Measurements from ENCODE around the gene TSHR. TPM values are rescaled to one million over a fixed set of nuclear protein-coding genes. Genes with fewer than 3 reads are reported as not detected.

The TSHR gene
- total RNA-seq, 1 experiment from 2014 or later = not detected

GRCh38 chr14:81103443-81103842 lies 148.0 kb downstream of the TSHR start:
- H4K20me1 ChIP-seq (ENCODE audit: low read length) = no peaks in the 10 kb centered on the region
- intact Hi-C loops (cut with micrococcal nuclease) = no loop called here
- BruUV-seq (replicated peaks) = no TSS peak
- no peak overlapping the region for H3K27ac ChIP-seq (ENCODE audit: low read length)
- no peaks in the 10 kb centered on the region for H3F3A ChIP-seq (ENCODE audit: low read length, unreplicated experiment)
- peaks cover 12% of the 10 kb centered on the region for H3K27me3 ChIP-seq (ENCODE audit: low read length)
- CTCF ChIA-PET = no interaction called here
- no peak overlapping the region for H3K4me2 ChIP-seq (ENCODE audit: low read length)
- ATAC-seq (no peak), DNase-seq (no peak)
- POLR2A ChIA-PET (ENCODE audit: unreplicated experiment) = no interaction called here
- H3K9ac ChIP-seq (ENCODE audit: low read length) = no peak overlapping the region
- no peaks in the 10 kb centered on the region for H3K4me1 ChIP-seq (ENCODE audit: insufficient read depth, low read length)
- no peaks in the 10 kb centered on the region for H3K9me3 ChIP-seq (ENCODE audit: low read length)
- H3K9me2 ChIP-seq (replicated peaks; ENCODE audit: low read length) = no peaks in the 10 kb centered on the region
- no peak overlapping the region for H3K4me3 ChIP-seq (ENCODE audit: low read length)
- no peaks in the 10 kb centered on the region for H3K36me3 ChIP-seq (ENCODE audit: low read depth, low read length)
- TF ChIP-seq EZH2 (IDR thresholded peaks at IDR 0.05; ENCODE audit: low read length, unreplicated experiment) = no peak
- no peak for TF ChIP-seq EZH2phosphoT487 (IDR thresholded peaks at IDR 0.05; ENCODE audit: borderline replicate concordance, low read length)
- TF ChIP-seq CTCF (conservative IDR thresholded peaks at IDR 0.05; ENCODE audit: low read depth, low read length) = no peak
- no peak overlapping the region for H2AFZ ChIP-seq (ENCODE audit: low read length)
- H3K79me2 ChIP-seq (ENCODE audit: low read length) = no peaks in the 10 kb centered on the region

- Histone ChIP-seq H3K9me3 (ENCODE audit: low read length) (no peaks in the 10 kb centered on the region), H3K36me3 (ENCODE audit: low read depth, low read length) (no peaks in the 10 kb centered on the region), H2AFZ (ENCODE audit: low read length) (no peak overlapping the region), H3K9ac (ENCODE audit: low read length) (no peak overlapping the region), H3K4me1 (ENCODE audit: insufficient read depth, low read length) (no peaks in the 10 kb centered on the region), H3K9me2 (replicated peaks; ENCODE audit: low read length) (no peaks in the 10 kb centered on the region), H3K4me3 (ENCODE audit: low read length) (no peak overlapping the region), H3K27ac (ENCODE audit: low read length) (no peak overlapping the region), H4K20me1 (ENCODE audit: low read length) (no peaks in the 10 kb centered on the region), H3F3A (ENCODE audit: low read length, unreplicated experiment) (no peaks in the 10 kb centered on the region), H3K27me3 (ENCODE audit: low read length) (no peaks in the 10 kb centered on the region), H3K79me2 (ENCODE audit: low read length) (no peaks in the 10 kb centered on the region), H3K4me2 (ENCODE audit: low read length) (no peak overlapping the region)
- ChIA-PET CTCF (no interaction called here), POLR2A (ENCODE audit: unreplicated experiment) (no interaction called here)
- no TSS peak for BruUV-seq (replicated peaks)
- intact Hi-C loops (cut with micrococcal nuclease) = no loop called here
- no peak for TF ChIP-seq EZH2phosphoT487 (IDR thresholded peaks at IDR 0.05; ENCODE audit: borderline replicate concordance, low read length)
- no peak for TF ChIP-seq EZH2 (IDR thresholded peaks at IDR 0.05; ENCODE audit: low read length, unreplicated experiment)
- TF ChIP-seq CTCF (conservative IDR thresholded peaks at IDR 0.05; ENCODE audit: low read depth, low read length) = no peak
- DNase-seq = no peak
- no peak for ATAC-seq
These were observed 150.0 kb downstream of the TSHR start for GRCh38 chr14:81105378-81105777.

- DNase-seq = no peak
- H3K9ac ChIP-seq (ENCODE audit: low read length) = no peak overlapping the region
- TF ChIP-seq EZH2 (IDR thresholded peaks at IDR 0.05; ENCODE audit: low read length, unreplicated experiment) = no peak
- no peaks in the 10 kb centered on the region for H3K9me2 ChIP-seq (replicated peaks; ENCODE audit: low read length)
- ChIA-PET CTCF (no interaction called here), POLR2A (ENCODE audit: unreplicated experiment) (no interaction called here)
- no peaks in the 10 kb centered on the region for H3F3A ChIP-seq (ENCODE audit: low read length, unreplicated experiment)
- H3K27ac ChIP-seq (ENCODE audit: low read length) = no peak overlapping the region
- no peak overlapping the region for H3K4me3 ChIP-seq (ENCODE audit: low read length)
- intact Hi-C loops (cut with micrococcal nuclease) = loop anchor here (2.0 kb wide), 1 partner anchor 21 kb away; no protein-coding TSS in a partner anchor
- H3K79me2 ChIP-seq (ENCODE audit: low read length) = no peaks in the 10 kb centered on the region
- no peaks in the 10 kb centered on the region for H3K4me1 ChIP-seq (ENCODE audit: insufficient read depth, low read length)
- no peak overlapping the region for H2AFZ ChIP-seq (ENCODE audit: low read length)
- H3K36me3 ChIP-seq (ENCODE audit: low read depth, low read length) = no peaks in the 10 kb centered on the region
- no TSS peak for BruUV-seq (replicated peaks)
- H3K9me3 ChIP-seq (ENCODE audit: low read length) = no peaks in the 10 kb centered on the region
- H4K20me1 ChIP-seq (ENCODE audit: low read length) = no peaks in the 10 kb centered on the region
- no peaks in the 10 kb centered on the region for H3K27me3 ChIP-seq (ENCODE audit: low read length)
- H3K4me2 ChIP-seq (ENCODE audit: low read length) = no peak overlapping the region
- ATAC-seq = no peak
These were observed 150.5 kb downstream of the TSHR start for GRCh38 chr14:81105961-81106360.
